Neuronal stem cell (in vitro differentiated cells): ENCODE data around the gene CTDP1.

ENCODE experiments used
- DNase-seq: peaks from one replicate; pipeline ENCODE4 v3.0.0-alpha.2; 2013; ENCODE audit warnings: low spot score
- H2AFZ ChIP-seq: one replicate; pipeline ENCODE4 v1.6.1; 2013; ENCODE audit warnings: mild to moderate bottlenecking, low read length, inconsistent platforms
- H2AK5ac ChIP-seq: 2 replicates; pipeline ENCODE4 v1.6.1; 2013; ENCODE audit warnings: low read depth, mild to moderate bottlenecking, inconsistent platforms, low read length, moderate library complexity, mixed read lengths
- H2BK120ac ChIP-seq: 2 replicates; pipeline ENCODE4 v1.6.1; 2013; ENCODE audit warnings: low read depth, mild to moderate bottlenecking, inconsistent platforms, low read length, moderate library complexity, mixed read lengths
- H2BK12ac ChIP-seq: one replicate; pipeline ENCODE4 v1.6.1; 2013; ENCODE audit warnings: low read length, inconsistent platforms
- H2BK15ac ChIP-seq: 2 replicates; pipeline ENCODE4 v1.6.1; 2013; ENCODE audit warnings: mild to moderate bottlenecking, low read length, inconsistent platforms, mixed read lengths
- H2BK5ac ChIP-seq: one replicate; pipeline ENCODE4 v1.6.1; 2013; ENCODE audit warnings: inconsistent platforms, mild to moderate bottlenecking, low read length, moderate library complexity
- H3K14ac ChIP-seq: one replicate; pipeline ENCODE4 v1.6.1; 2013; ENCODE audit warnings: low read length, inconsistent platforms
- H3K18ac ChIP-seq: 2 replicates; pipeline ENCODE4 v1.6.1; 2013; ENCODE audit warnings: low read length, inconsistent platforms
- H3K23ac ChIP-seq: 2 replicates; pipeline ENCODE4 v1.6.1; 2013; ENCODE audit warnings: low read depth, mild to moderate bottlenecking, mixed read lengths, low read length, inconsistent platforms; ENCODE audit not compliant: poor library complexity
- H3K27ac ChIP-seq: replicated peaks from 3 replicates; pipeline ENCODE4 v1.5.1; 2013; ENCODE audit warnings: low read length, inconsistent platforms
- H3K27me3 ChIP-seq, 3 experiments: 2 replicates each; pipeline ENCODE4 v1.6.1; 2013; ENCODE audit warnings: low read length in 3 of 3, mild to moderate bottlenecking in 2 of 3, inconsistent platforms in 1 of 3, low read depth in 1 of 3, mixed read lengths in 1 of 3, moderate library complexity in 1 of 3; ENCODE audit not compliant: control insufficient read depth in 3 of 3, insufficient read depth in 3 of 3
- H3K36me3 ChIP-seq, 2 donors: replicated peaks in 1 of 2; 2 replicates each; pipeline ENCODE4 v1.6.1; 2013; ENCODE audit warnings: low read length in 2 of 2; ENCODE audit not compliant: control insufficient read depth in 2 of 2, insufficient read depth in 2 of 2
- H3K4ac ChIP-seq: 2 replicates; pipeline ENCODE4 v1.6.1; 2013; ENCODE audit warnings: inconsistent platforms, mild to moderate bottlenecking, low read length, moderate library complexity
- H3K4me1 ChIP-seq, 2 donors: 1 replicate in 1 of 2; 2 replicates in 1 of 2; pipeline ENCODE4 v1.6.1; 2013; ENCODE audit warnings: low read length in 2 of 2, low read depth in 1 of 2; ENCODE audit not compliant: control insufficient read depth in 2 of 2, insufficient read depth in 1 of 2
- H3K4me2 ChIP-seq: one replicate; pipeline ENCODE4 v1.6.1; 2013; ENCODE audit warnings: mild to moderate bottlenecking, low read length, inconsistent platforms; ENCODE audit not compliant: insufficient read depth, poor library complexity, severe bottlenecking
- H3K4me3 ChIP-seq, 2 donors: 2 replicates each; pipeline ENCODE4 v1.5.1; 2013; ENCODE audit warnings: low read length in 2 of 2, mild to moderate bottlenecking in 2 of 2, inconsistent platforms in 1 of 2, moderate library complexity in 1 of 2
- H3K79me1 ChIP-seq: one replicate; pipeline ENCODE4 v1.6.1; 2013; ENCODE audit warnings: low read depth, mild to moderate bottlenecking, inconsistent platforms, low read length, moderate library complexity
- H3K9ac ChIP-seq: one replicate; pipeline ENCODE4 v1.6.1; 2013; ENCODE audit warnings: mild to moderate bottlenecking, low read depth, low read length, inconsistent platforms; ENCODE audit not compliant: poor library complexity
- H3K9me3 ChIP-seq, 2 donors: replicated peaks in 1 of 2; 2 replicates each; pipeline versions ENCODE3 to v1.6.1; 2013; ENCODE audit warnings: low read length in 2 of 2, mild to moderate bottlenecking in 2 of 2, inconsistent platforms in 1 of 2, low read depth in 1 of 2, mixed read lengths in 1 of 2, moderate library complexity in 1 of 2; ENCODE audit not compliant: control insufficient read depth in 2 of 2, insufficient read depth in 1 of 2
- H4K8ac ChIP-seq: one replicate; pipeline ENCODE4 v1.6.1; 2013; ENCODE audit warnings: low read depth, mild to moderate bottlenecking, inconsistent platforms, low read length, moderate library complexity
- H4K91ac ChIP-seq: one replicate; pipeline ENCODE4 v1.6.1; 2013; ENCODE audit warnings: low read length, low read depth, mild to moderate bottlenecking, inconsistent platforms; ENCODE audit not compliant: poor library complexity
- WGBS, 2 donors: extraction: QIAGEN DNeasy Blood & Tissue Kit; methylation state at CpG; one replicate each; pipeline ENCODE4 v1.1.7; 2013; ENCODE audit warnings: missing lambda C conversion rate in 2 of 2, mixed read lengths in 1 of 2; ENCODE audit not compliant: insufficient read length in 2 of 2, insufficient replicate concordance in 1 of 2; ENCODE audit errors: extremely low coverage in 2 of 2; 5-methylcytosine and 5-hydroxymethylcytosine counted together

CTDP1 gene

GRCh38 chr18:79662034-79662433 is 17.6 kb upstream of the CTDP1 start:
- no CpG with 5 or more reads among the region's 4 CpGs for WGBS, 2 donors
- Histone ChIP-seq H3K79me1 (no peaks in the 10 kb centered on the region), H3K18ac (no peak overlapping the region), H3K23ac (no peak overlapping the region), H3K9ac (no peak overlapping the region), H3K4ac (no peak overlapping the region), H2BK12ac (no peak overlapping the region), H3K9me3 (no peaks in the 10 kb centered on the region), H3K4me1 (peaks cover 4 to 7% of the 10 kb centered on the region in 2 donors), H3K27me3 (peaks cover 0 to 26% (median 0%) of the 10 kb centered on the region in 3 experiments), H3K14ac (no peak overlapping the region), H2BK5ac (no peak overlapping the region), H3K36me3 (no peaks in the 10 kb centered on the region), H3K4me2 (no peak overlapping the region), H4K91ac (no peak overlapping the region), H4K8ac (no peak overlapping the region), H2BK15ac (no peak overlapping the region), H2BK120ac (no peak overlapping the region), H3K27ac (no peak overlapping the region), H3K4me3 (no peak overlapping the region), H2AK5ac (no peak overlapping the region), H2AFZ (no peak overlapping the region)
- DNase-seq = no peak

- H4K91ac ChIP-seq = no peak overlapping the region
- peaks cover 3% of the 10 kb centered on the region in 2 donors for H3K4me1 ChIP-seq
- no peak overlapping the region for H3K9ac ChIP-seq
- H3K27me3 ChIP-seq = peaks cover 0 to 26% (median 0%) of the 10 kb centered on the region in 3 experiments
- no peak overlapping the region for H2BK120ac ChIP-seq
- no peak overlapping the region for H4K8ac ChIP-seq
- no peak overlapping the region for H2BK12ac ChIP-seq
- H3K14ac ChIP-seq = no peak overlapping the region
- no peak for DNase-seq
- no peak overlapping the region for H3K23ac ChIP-seq
- H3K79me1 ChIP-seq = no peaks in the 10 kb centered on the region
- H3K27ac ChIP-seq = no peak overlapping the region
- H2BK15ac ChIP-seq = no peak overlapping the region
- no peak overlapping the region for H2AK5ac ChIP-seq
- H3K36me3 ChIP-seq = no peaks in the 10 kb centered on the region
- no peak overlapping the region for H3K4ac ChIP-seq
- no peak overlapping the region for H3K18ac ChIP-seq
- no peak overlapping the region for H2BK5ac ChIP-seq
- no peaks in the 10 kb centered on the region for H3K9me3 ChIP-seq
- H3K4me2 ChIP-seq = no peak overlapping the region
- WGBS, 2 donors = no CpG with 5 or more reads among the region's 1 CpG
- H2AFZ ChIP-seq = no peak overlapping the region
- no peak overlapping the region for H3K4me3 ChIP-seq
Observed at GRCh38 chr18:79662439-79662838, 17.2 kb upstream of the CTDP1 start.

- Histone ChIP-seq H4K91ac (no peak overlapping the region), H2AK5ac (no peak overlapping the region), H3K36me3 (no peaks in the 10 kb centered on the region), H2AFZ (no peak overlapping the region), H3K9me3 (no peaks in the 10 kb centered on the region), H2BK120ac (no peak overlapping the region), H2BK5ac (no peak overlapping the region), H3K23ac (no peak overlapping the region), H3K4me2 (no peak overlapping the region), H3K4me3 (no peak overlapping the region), H4K8ac (no peak overlapping the region), H2BK12ac (no peak overlapping the region), H3K4me1 (no peaks in the 10 kb centered on the region), H3K27ac (no peak overlapping the region), H3K9ac (no peak overlapping the region), H2BK15ac (no peak overlapping the region), H3K4ac (no peak overlapping the region), H3K79me1 (no peaks in the 10 kb centered on the region), H3K14ac (no peak overlapping the region), H3K27me3 (peaks cover 0 to 18% (median 0%) of the 10 kb centered on the region in 3 experiments), H3K18ac (no peak overlapping the region)
- WGBS, 2 donors = no CpG with 5 or more reads among the region's 3 CpGs
- DNase-seq = no peak
Observed at GRCh38 chr18:79664525-79665125, 15.0 kb upstream of the CTDP1 start.

GRCh38 chr18:79668203-79668602 is 11.4 kb upstream of the CTDP1 start:
- Histone ChIP-seq H2AK5ac (no peak overlapping the region), H3K4ac (no peak overlapping the region), H4K91ac (no peak overlapping the region), H3K14ac (no peak overlapping the region), H3K27me3 (no peaks in the 10 kb centered on the region), H3K79me1 (no peaks in the 10 kb centered on the region), H3K27ac (no peak overlapping the region), H2BK15ac (no peak overlapping the region), H2BK12ac (no peak overlapping the region), H3K9me3 (no peaks in the 10 kb centered on the region), H3K18ac (no peak overlapping the region), H3K4me3 (no peak overlapping the region), H3K9ac (no peak overlapping the region), H3K23ac (no peak overlapping the region), H3K4me2 (no peak overlapping the region), H4K8ac (no peak overlapping the region), H2BK5ac (no peak overlapping the region), H2AFZ (no peak overlapping the region), H2BK120ac (no peak overlapping the region), H3K4me1 (no peaks in the 10 kb centered on the region), H3K36me3 (no peaks in the 10 kb centered on the region)
- no peak for DNase-seq
